Glomerular visceral epithelial cell (primary cell): Measurements from ENCODE around the gene AFAP1.

Source experiments
- DNase-seq: peaks from one replicate; pipeline ENCODE4 v3.0.0-alpha.2; 2016; ENCODE audit errors: extremely low spot score

AFAP1 gene

DNA sequence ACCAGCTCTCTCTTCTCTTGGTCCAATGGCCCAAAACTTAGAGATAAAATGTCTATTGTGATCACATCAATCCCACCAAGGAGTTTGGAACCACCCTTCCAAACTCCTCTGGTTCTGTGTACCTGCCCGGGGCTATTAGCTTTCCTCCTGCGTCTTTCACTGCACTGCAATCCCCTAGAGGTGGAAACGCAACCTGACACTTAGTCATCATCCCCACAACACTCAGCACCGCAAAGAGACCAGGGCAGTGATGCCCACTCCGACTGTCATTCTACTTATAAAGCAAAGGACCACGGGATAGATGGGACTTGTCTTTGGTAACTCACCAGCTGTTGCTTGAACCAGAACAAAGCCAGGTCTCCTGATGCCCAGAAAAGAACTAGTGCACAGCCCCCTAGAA, 22.0 kb downstream of the AFAP1 start:
- DNase-seq = no peak

DNA sequence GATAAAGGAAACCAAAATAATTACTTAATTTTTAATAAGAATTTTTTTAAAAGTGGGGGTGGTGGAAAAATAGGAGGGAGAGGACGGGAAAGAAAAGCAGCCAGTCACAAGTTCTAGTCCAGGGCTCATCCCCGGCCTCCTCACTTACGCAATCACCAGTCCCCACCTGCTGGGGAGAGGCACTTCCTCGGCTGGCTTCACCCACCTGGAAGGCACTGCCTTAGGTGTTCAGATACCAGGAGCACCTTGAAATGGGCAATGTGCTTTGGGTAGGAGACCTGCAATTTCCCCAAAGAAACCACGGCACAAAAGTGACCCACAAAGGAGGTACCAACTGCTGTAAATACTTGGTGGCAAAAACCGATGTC, 23.8 kb downstream of the AFAP1 start:
- no peak for DNase-seq

DNA sequence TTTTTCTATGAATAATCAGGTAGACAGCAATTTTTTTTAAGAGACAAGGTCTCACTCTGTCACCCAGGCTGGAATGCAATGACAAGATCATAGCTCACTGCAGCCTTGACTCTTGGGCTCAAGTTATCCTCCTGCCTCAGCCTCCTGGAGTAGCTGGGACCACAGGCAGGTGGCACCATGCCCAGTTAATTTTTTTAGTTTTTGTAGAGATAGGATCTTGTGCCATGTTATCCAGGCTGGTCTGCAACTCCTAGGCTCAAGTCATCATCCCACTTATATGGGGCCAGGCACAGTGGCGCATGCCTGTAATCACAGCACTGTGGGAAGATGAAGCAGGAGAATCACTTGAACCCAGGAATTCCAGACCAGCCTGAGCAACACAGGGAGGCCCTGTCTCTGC, 26.8 kb downstream of the AFAP1 start:
- DNase-seq = no peak

DNA sequence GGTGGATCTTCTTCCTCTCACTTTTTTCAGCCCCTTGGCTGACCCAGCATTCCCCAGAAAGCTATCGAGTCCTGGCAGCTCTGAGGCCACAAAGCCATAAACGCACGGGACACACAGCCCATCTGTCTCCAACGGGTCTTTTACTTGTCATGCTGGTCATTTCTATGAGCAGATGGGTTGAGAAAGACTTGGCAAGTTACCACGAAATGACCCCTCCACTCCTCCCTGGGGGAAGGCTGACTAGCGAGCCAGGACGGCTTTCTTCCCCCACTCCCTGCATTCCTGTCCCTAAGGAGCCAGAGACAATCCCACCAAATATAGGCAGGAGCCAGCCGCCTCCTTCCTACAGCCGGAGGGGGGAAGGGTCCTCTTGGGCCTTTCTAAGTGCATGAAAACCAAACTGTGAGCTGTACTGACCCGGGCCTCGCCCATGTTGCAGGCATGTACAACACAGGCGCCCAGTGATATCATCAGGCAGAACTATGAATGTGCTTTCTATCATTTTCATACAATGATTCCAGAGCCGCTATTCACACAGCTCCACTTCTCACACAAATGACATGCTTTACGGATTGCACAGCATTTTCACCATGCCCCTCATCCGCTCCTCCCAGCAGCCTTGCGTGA, 28.6 kb downstream of the AFAP1 start:
- DNase-seq = no peak

DNA sequence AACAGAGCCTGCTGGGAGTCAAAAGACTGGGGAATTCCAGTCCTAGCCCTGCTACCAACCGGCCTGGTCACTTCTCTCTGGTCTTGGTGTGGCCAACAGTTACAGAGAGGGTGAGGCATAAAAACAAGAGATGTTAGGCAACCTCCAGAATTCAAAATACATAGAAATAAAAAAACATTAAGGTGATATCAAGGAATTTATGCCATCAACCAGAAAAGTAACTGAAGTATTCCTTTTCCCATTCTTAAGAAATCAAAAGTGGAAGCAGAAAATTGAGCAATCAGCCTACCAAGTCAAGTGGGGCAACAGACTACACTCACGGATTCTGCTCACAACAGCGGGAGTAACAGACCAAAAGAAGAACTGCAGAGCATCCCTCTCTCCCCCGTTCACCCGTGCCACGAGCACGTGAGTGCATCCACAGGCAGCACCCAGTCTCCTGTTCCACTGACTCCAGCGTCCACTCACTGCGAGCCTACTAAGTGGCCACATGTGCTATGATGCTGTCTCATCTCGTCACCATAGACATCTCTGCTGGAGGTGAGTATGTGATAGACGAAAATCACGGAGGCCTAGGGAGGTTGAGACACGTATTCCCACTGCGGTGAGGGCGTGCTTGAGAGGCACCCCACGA, 29.3 kb downstream of the AFAP1 start:
- DNase-seq = no peak

DNA sequence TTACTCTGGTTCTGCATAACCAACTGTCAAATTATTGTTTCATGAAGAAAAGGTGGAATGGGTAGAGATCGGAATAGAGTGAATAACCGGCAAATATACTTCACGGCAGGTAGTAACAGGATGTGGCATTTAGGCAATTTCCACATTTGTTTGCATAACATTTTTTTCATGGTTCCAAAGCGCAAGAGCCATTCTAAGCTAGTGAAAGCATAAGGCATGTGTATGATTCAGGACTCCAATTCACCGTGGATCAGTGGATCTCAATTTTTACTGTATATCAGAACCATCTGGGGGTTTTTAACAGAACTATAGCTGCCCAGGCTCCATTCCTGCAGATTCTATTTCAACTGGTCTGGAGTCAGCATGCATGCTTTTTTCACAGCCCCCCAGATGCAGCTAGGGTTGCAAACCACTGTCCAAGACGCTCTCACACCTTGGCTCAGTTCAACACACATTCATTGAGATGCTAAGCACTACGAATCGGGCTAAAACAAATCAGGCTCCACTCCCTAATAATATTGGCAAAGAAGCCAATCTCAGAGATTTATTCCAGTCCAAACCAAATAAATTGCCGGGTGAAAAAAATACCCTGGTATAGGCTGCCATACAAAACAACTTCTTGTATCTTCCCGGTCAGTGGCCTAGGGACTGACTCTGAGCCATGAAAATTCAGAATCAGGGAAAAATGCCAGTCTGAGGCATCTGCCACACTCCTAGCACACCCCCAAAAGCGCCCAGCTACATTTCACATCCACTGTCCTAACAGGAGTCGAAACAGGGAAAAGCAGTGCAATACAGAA, 30.0 kb downstream of the AFAP1 start:
- DNase-seq = no peak

DNA sequence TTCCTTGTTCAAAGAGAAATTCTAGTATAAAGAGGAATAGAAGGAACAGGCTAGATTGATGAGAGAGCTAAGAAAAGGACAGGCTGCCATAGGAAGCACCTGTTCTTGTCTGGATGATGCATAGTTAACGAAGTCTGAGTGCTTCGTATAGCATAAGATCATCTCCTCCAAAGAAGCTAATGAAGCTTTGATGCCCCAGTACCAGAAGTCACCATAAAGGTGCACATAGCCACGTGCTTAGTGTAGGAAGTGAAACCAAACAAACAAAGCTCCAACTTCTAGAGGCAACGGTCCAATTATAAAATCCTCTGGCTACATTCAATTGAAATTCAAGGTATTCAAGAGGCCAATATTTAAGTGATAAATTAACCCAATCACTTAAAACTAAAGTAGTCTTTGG, 31.0 kb downstream of the AFAP1 start:
- no peak for DNase-seq

DNA sequence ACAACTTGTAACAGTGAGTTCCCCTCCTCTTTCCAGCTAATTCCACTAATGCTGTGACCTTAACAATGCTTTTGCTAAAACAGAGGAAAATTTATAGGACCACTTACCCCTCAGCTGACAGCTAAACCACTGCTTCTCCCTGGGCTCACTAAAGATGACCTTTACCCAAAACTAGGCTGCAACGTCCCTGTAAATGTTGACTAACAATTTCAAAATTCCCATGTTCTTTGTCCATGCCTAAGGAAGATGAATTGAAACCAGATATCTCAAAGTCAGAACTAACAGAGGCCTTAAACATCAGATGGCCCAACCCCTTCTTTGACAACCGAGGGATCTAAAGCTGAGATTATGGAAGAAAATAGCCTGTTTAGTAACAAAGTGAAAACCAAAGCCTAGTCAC, 32.5 kb downstream of the AFAP1 start:
- DNase-seq = no peak

DNA sequence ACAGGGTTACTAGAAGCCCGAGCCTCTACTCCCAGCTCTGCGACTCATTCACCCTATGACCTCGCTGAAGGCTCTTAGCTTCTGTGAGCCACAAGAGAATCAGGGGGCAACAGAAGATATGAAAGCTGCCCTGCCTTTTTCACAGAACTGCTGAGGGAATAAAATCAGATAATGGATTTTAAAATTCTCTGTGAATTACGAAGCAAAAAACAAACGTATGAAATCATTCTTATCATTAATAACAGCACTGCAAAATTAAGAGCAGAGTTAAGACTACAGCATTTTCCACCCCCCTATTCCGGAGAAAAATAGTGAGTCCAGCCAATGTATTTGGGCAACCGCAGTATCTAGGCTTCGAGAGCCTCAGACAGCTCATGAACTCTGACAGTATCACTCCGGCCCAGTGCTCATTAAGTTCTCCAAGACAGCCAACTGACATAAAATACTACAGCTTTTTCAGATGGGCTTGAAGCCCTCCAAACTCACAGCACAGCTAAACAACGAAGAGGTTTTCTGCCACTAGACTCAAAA, 33.4 kb downstream of the AFAP1 start:
- no peak for DNase-seq

DNA sequence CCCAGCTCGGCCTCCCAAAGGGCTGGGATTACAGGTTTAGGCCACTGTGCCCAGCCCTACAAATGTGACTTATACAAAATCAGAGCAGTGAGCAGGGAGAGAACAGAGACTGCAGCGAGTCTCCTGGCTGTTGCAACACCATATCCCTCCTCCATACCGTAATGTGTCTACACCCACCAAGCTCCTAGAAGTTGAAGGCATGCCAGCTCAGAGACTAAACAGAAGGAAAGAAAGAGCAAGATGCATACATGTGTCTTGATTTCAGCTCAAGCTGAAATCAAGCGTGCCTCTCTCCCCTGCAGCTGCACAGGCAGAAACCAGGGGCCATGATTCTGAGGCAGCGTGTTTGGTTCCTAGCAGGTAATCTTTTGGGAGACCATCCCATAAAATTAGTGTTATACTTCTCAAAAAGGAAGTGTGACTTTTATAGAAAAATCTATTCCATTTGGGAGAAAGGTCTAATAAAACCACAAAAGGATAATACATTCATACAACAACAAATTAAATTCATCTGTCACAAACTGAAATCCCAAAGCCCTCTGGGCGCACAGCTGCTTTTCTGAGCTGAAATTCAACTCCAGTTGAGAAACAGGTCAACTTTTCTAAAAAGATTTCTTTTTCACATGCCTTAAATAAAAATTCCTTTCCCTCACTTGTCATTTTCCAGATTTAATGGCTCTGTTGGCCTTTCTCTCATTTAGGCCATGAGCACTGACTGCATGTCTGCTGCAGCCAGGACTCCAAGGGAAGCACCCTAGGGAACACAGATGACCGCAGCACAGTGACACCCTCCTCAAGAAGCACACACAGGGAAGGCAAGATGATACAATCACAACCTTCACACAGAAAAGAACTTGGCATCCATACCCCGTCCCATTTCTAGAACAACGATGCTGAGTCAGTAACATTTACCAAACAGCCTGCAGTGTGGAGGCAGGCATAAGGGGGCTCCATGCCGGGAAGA, 34.4 kb downstream of the AFAP1 start:
- peak; percentile 29 for DNase-seq

DNA sequence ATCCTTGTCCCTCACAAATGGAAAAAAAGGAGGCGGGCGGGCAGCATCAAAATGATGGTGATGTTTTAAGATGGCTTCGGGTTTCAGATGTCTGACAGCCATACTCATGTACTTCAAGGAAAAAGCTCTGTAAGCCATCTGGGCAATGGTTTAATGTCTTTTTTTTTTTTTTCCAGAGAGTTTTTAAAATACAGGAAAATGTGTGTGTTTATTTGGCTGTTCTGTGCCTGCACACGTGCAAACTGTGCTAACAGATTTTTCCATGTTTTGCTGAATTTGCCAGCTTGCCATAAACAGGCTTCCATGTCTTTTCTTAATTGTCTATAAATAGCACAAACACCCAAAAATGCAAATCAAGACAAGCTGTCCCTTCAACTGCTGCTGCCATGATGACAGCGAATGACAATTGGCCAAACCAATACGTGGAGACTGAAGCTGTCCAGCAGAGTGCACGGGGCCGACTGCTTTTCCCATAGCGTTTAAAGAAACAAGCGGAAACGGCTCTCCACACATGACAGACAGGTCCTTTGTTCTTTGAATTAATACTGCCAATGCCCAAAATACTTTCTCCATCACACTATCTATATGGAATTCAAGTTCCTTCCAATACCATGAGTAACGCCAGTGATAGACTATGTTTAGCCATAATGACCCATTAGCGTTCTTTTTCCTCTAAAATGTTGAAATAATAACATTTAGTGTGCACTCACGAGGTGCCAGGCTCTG, 35.7 kb downstream of the AFAP1 start:
- DNase-seq = no peak

DNA sequence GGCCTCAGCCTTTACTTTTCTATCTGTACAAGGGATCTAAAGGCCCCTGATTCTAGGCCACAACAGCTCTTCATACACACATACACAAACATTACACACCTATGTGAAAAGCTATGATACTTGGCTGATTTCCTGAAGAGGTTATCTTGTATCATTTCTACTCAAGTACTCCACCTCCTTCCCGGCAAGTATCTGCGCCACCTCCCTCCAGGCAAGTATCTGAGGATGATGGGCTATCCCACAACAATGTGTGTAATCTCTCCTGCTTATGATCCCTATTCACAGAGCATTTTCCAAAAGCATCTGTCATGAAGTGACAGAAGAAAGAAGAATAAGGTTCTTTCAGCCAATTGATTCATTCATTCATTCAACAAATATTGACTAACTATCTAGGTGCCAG, 36.8 kb downstream of the AFAP1 start:
- no peak for DNase-seq

DNA sequence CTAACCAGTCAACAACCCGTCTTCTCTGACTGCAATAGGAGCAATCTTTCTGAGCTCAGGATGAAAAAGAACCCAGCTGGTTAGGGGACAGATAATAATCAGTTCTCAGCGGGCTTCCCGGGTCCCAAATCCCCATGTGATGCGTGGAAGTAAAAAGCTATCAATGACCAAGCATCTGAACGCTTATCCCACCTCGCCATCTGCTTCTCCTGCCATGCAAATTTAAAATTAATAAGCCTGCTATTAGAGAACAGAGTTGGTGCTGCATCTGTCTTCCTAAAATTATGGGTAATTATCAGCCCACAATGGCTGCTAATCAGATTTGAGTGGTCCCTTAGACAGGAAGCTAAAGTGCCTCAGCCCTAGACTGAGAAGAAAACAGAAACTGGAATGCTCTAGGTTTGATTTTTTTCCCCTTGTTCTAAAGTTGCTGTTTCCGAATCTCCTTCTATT, 37.5 kb downstream of the AFAP1 start:
- DNase-seq = no peak

DNA sequence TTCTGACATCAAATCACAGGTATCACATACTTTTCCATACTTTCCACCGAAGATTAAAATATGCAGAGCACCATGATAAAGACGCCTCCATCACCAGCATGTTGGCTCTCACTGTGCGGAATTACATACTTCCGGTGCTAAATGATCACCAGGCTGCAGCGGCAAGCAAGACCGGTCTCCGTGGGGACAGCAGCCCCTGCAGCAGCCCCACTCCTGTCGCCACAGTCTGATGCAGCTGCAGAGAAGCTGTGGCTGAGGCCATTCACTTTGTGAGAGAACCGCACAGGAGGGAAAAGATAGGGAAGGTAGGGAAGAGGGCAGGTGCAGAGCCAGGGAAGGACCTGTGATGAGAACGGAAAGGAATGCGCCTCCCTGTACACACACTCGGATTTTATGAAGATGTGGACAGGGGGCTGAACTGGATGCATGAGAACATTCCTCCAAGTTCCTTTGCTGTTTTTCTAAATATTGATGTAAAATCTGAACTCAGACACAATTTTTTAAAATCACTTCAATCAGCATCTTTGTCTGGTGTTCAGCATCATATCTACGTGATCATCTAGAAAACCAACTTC, 38.3 kb downstream of the AFAP1 start:
- DNase-seq = no peak

DNA sequence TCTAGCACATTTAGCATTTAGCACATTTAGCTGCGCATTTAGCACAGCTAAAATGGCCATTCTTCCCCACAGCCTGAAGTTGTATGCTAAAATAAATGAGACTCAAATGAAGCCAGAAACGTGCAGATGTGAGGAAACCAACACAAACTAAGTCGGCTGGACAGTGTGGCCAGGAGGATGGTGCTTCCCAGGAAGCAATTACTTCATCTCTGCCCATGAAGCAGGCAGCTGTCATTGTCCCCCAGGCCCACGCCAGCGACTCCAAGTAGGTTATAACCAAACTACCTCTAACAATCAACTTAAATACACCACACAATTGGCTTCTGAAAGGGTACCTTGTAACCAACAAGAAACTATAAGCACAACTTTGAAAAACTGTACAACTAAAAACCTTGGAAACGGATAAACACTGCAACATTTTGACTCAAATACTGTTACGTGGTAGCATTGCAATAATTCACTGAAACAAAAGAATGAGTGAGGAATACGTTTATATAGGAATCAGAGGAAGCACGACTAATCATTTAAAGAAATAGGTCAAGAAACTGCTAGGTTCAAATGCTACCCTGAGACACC, 39.2 kb downstream of the AFAP1 start:
- DNase-seq = no peak

DNA sequence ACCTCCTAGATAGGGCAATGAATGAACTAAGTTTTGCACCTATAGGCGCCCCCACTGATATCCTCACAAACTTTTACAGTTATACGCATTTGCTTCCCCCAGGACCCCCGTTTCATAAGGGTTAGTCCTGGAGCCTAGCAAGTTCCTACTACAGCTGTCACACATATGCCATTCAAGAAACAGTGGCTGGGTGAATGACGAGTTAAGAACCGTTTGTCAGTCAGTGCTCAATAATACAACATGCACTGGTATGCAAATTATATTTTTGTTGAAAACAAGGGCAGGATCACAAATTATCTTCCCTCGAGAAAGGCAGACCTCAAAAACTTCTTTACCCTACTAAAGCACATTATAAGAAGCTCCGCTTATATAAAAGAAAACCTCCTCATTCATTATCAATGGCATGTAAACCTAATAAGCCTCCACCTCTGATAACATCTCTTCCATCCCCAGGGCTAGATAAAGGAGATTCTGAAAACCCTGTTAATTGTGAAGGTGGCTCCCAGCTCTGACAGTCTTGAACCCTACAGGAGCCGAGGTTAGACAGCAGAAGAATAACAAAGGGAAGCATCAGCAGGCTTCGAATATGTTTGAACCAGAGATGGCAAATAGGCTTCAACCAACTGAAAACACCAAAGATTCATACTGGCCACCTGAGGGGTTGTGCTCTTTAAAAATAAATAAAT, 40.3 kb downstream of the AFAP1 start:
- no peak for DNase-seq

DNA sequence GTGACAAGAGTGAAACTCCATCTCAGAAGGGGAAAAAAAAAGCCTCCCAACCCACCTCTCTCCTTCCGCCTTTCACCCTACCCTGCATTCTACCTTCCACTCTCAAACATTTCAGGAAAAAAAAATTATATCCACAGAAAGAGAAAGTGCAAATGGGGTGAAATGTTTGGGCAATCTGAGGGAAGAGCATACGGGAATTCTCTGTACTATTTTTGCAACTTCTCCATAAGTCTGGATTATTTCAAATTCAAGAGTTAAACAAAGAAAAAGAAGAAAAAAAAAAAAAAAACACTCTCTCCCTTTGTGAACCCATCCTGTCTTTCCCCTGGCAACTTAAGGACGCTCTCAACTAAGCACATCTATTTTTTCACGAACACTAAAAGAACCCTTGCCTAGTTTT, 41.3 kb downstream of the AFAP1 start:
- no peak for DNase-seq

DNA sequence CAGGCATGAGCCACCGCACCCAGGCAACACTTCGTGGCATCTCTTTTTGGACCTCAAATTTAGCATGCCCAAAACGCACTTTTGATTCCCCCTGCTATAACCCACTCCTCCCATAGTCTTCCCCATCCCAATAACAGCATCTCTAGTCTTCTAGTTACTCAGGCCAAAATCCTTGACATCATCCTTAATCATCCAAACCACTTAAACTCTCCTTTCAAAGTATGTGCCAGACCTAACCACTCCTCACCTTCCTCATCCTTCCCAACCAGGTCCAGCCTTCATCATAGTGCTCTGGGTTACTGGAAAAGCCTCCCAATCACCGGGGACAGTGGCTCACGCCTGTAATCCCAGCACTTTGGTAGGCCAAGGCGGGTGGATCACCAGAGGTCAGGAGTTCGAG, 41.9 kb downstream of the AFAP1 start:
- DNase-seq = no peak

DNA sequence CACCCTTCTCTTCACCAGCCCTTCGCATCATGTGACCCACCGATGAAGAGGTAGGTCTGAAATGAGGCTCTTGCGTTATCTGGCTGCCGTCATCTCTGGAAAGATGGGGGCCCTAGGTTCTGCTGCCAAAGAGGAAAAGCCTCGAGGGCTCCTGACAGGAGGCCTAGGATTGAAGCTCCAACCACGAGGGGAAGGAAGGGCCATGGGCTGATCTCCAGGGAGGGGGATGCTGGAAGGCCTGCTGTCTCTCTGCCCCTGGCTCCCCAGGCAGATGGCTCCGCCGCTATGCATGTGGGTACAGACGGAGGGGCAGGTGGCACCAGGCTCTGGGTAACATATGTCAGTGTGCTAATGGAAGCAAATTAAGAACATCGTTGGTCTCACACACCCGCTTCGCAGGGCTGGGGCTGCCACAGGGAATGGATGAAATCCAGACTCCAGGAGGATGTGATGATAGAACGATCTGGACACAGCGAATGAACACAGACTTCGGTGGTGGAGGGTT, 44.9 kb downstream of the AFAP1 start:
- no peak for DNase-seq
